ENCODE data around the gene PACSIN2. TPM values are rescaled to one million over a fixed set of nuclear protein-coding genes. Genes with fewer than 3 reads are reported as not detected.

PACSIN2 gene
- total and polyA plus RNA-seq, 2 of the 13 experiments (the other 11 are each of a cell fraction or from before 2014, with no cell fraction given): 54.1 to 68.8 TPM

GRCh38 chr22:43050995-43051394, 36.0 kb upstream of the PACSIN2 start (continued):
- peak; percentile 77 for TF ChIP-seq STAG1 (CRISPR knock-in tag; IDR thresholded peaks at IDR 0.05)
- TF ChIP-seq ZNF670 (CRISPR knock-in tag; IDR thresholded peaks at IDR 0.05; ENCODE audit: borderline replicate concordance): no peak
- TF ChIP-seq BCL6 (CRISPR knock-in tag; IDR thresholded peaks at IDR 0.05): no peak
- no peak for TF ChIP-seq PRDM4 (CRISPR knock-in tag; IDR thresholded peaks at IDR 0.05; ENCODE audit: borderline replicate concordance)
- TF ChIP-seq ZBTB7A (CRISPR knock-in tag; IDR thresholded peaks at IDR 0.05): no peak
- TF ChIP-seq CEBPB (IDR thresholded peaks at IDR 0.05; ENCODE audit: borderline replicate concordance, low read depth, low read length): peak; percentile 52; the same call in 1 of the 2 replicates
- no peak for TF ChIP-seq HMG20A (CRISPR knock-in tag; IDR thresholded peaks at IDR 0.05; ENCODE audit: borderline replicate concordance)
- TF ChIP-seq ZNF709 (CRISPR knock-in tag; IDR thresholded peaks at IDR 0.05): no peak
- TF ChIP-seq TBX3 (IDR thresholded peaks at IDR 0.05; ENCODE audit: borderline replicate concordance): no peak
- TF ChIP-seq FOXO1 (CRISPR knock-in tag; IDR thresholded peaks at IDR 0.05): no peak
- no peak for TF ChIP-seq NR1H2 (CRISPR knock-in tag; IDR thresholded peaks at IDR 0.05; ENCODE audit: borderline replicate concordance, low read depth)
- no peak for TF ChIP-seq ZNF143 (CRISPR knock-in tag; IDR thresholded peaks at IDR 0.05)
- no peak for TF ChIP-seq ZNF3 (CRISPR knock-in tag; IDR thresholded peaks at IDR 0.05)
- peak; percentile 11; the same call in 1 of the 2 replicates for TF ChIP-seq NFYB (CRISPR knock-in tag; IDR thresholded peaks at IDR 0.05)
- TF ChIP-seq, protein P1, sequence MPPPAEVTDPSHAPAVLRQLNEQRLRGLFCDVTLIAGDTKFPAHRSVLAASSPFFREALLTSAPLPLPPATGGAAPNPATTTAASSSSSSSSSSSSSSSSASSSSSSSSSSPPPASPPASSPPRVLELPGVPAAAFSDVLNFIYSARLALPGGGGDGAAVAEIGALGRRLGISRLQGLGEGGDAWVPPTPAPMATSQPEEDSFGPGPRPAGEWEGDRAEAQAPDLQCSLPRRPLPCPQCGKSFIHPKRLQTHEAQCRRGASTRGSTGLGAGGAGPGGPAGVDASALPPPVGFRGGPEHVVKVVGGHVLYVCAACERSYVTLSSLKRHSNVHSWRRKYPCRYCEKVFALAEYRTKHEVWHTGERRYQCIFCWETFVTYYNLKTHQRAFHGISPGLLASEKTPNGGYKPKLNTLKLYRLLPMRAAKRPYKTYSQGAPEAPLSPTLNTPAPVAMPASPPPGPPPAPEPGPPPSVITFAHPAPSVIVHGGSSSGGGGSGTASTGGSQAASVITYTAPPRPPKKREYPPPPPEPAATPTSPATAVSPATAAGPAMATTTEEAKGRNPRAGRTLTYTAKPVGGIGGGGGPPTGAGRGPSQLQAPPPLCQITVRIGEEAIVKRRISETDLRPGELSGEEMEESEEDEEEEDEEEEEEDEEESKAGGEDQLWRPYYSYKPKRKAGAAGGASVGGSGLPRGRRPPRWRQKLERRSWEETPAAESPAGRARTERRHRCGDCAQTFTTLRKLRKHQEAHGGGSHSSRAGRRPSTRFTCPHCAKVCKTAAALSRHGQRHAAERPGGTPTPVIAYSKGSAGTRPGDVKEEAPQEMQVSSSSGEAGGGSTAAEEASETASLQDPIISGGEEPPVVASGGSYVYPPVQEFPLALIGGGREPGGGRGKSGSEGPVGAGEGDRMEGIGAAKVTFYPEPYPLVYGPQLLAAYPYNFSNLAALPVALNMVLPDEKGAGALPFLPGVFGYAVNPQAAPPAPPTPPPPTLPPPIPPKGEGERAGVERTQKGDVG (CRISPR knock-in tag; IDR thresholded peaks at IDR 0.05; ENCODE audit: borderline replicate concordance): no peak
- TF ChIP-seq ZNF274 (CRISPR knock-in tag; IDR thresholded peaks at IDR 0.05): no peak
- TF ChIP-seq, protein P2, sequence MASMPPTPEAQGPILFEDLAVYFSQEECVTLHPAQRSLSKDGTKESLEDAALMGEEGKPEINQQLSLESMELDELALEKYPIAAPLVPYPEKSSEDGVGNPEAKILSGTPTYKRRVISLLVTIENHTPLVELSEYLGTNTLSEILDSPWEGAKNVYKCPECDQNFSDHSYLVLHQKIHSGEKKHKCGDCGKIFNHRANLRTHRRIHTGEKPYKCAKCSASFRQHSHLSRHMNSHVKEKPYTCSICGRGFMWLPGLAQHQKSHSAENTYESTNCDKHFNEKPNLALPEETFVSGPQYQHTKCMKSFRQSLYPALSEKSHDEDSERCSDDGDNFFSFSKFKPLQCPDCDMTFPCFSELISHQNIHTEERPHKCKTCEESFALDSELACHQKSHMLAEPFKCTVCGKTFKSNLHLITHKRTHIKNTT (CRISPR knock-in tag; IDR thresholded peaks at IDR 0.05): no peak
- TF ChIP-seq, protein P3, sequence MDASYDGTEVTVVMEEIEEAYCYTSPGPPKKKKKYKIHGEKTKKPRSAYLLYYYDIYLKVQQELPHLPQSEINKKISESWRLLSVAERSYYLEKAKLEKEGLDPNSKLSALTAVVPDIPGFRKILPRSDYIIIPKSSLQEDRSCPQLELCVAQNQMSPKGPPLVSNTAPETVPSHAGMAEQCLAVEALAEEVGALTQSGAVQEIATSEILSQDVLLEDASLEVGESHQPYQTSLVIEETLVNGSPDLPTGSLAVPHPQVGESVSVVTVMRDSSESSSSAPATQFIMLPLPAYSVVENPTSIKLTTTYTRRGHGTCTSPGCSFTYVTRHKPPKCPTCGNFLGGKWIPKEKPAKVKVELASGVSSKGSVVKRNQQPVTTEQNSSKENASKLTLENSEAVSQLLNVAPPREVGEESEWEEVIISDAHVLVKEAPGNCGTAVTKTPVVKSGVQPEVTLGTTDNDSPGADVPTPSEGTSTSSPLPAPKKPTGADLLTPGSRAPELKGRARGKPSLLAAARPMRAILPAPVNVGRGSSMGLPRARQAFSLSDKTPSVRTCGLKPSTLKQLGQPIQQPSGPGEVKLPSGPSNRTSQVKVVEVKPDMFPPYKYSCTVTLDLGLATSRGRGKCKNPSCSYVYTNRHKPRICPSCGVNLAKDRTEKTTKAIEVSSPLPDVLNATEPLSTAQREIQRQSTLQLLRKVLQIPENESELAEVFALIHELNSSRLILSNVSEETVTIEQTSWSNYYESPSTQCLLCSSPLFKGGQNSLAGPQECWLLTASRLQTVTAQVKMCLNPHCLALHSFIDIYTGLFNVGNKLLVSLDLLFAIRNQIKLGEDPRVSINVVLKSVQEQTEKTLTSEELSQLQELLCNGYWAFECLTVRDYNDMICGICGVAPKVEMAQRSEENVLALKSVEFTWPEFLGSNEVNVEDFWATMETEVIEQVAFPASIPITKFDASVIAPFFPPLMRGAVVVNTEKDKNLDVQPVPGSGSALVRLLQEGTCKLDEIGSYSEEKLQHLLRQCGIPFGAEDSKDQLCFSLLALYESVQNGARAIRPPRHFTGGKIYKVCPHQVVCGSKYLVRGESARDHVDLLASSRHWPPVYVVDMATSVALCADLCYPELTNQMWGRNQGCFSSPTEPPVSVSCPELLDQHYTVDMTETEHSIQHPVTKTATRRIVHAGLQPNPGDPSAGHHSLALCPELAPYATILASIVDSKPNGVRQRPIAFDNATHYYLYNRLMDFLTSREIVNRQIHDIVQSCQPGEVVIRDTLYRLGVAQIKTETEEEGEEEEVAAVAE (CRISPR knock-in tag; IDR thresholded peaks at IDR 0.05; ENCODE audit: borderline replicate concordance): peak; percentile 89
- TF ChIP-seq HNRNPL (IDR thresholded peaks at IDR 0.05; ENCODE audit: low read depth, low read length): no peak
- TF ChIP-seq PRMT3 (CRISPR knock-in tag; IDR thresholded peaks at IDR 0.05; ENCODE audit: borderline replicate concordance, low read depth): no peak
- TF ChIP-seq ZBTB38 (CRISPR knock-in tag; IDR thresholded peaks at IDR 0.05): no peak
